Measurements from ENCODE around the gene SPCS2.
"Not testable (repeated sequence)": the region's sequence is repeated elsewhere in the genome, so short reads cannot be mapped to it uniquely, and the experiment has no call there.

Gene SPCS2

GRCh38 chr11:75004215-75004614 lies 55.1 kb downstream of the SPCS2 start:
- H3K27ac ChIP-seq, result no peak overlapping the region
- TF ChIP-seq, protein P1, sequence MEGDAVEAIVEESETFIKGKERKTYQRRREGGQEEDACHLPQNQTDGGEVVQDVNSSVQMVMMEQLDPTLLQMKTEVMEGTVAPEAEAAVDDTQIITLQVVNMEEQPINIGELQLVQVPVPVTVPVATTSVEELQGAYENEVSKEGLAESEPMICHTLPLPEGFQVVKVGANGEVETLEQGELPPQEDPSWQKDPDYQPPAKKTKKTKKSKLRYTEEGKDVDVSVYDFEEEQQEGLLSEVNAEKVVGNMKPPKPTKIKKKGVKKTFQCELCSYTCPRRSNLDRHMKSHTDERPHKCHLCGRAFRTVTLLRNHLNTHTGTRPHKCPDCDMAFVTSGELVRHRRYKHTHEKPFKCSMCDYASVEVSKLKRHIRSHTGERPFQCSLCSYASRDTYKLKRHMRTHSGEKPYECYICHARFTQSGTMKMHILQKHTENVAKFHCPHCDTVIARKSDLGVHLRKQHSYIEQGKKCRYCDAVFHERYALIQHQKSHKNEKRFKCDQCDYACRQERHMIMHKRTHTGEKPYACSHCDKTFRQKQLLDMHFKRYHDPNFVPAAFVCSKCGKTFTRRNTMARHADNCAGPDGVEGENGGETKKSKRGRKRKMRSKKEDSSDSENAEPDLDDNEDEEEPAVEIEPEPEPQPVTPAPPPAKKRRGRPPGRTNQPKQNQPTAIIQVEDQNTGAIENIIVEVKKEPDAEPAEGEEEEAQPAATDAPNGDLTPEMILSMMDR (conservative IDR thresholded peaks at IDR 0.05), result no peak
- TF ChIP-seq ZFX (IDR thresholded peaks at IDR 0.05), result no peak

DNA sequence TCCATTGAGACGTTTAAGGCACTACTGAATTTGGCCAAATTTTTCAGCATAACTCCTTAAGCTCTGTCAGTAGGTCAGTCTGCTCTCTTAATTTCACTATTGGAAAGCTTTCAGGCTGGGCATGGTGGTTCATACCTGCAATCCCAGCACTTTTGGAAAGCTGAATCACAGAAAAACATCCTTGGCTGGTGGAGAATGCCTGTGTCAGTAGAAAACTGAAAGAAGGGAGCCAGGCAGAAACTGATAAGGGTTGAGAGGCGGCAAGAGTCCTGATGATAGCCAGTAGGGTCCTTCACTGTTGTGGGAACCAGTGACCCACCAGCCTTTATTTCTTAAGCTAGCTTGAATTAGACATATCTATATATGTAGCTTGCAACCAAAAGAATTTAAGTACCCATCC lies 62.3 kb downstream of the SPCS2 start:
- H3K27ac ChIP-seq, result no peak overlapping the region
- TF ChIP-seq ZFX (IDR thresholded peaks at IDR 0.05), result no peak
- TF ChIP-seq, protein P1 (conservative IDR thresholded peaks at IDR 0.05), result no peak

GRCh38 chr11:75011872-75012271 lies 62.8 kb downstream of the SPCS2 start:
- H3K27ac ChIP-seq, result no peak overlapping the region
- TF ChIP-seq, protein P1 (conservative IDR thresholded peaks at IDR 0.05), result no peak
- TF ChIP-seq ZFX (IDR thresholded peaks at IDR 0.05), result no peak

- TF ChIP-seq, protein P1 (conservative IDR thresholded peaks at IDR 0.05), result no peak
- TF ChIP-seq ZFX (IDR thresholded peaks at IDR 0.05), result no peak
- no peak overlapping the region for H3K27ac ChIP-seq
Measured at GRCh38 chr11:75013051-75013450, 64.0 kb downstream of the SPCS2 start.

DNA sequence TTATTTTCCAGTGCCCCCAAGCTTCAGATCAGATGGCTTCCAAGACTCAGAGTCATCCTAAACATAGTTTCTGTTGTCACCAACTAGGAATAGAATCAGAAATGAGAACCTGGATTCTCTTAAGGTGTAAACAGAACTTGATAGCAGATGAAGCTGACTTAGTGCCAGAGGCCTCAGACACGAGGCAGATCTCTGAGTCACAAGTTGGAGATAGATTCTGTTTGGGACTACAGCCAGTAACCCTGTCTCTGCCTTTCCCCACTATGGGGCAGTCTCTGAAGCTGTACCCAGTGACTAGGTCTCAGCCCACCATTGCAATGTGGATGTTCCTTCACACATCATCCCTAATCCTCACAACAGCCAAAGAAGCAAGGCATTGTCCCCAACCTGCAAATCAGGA lies 65.1 kb downstream of the SPCS2 start:
- no peak overlapping the region for H3K27ac ChIP-seq
- TF ChIP-seq ZFX (IDR thresholded peaks at IDR 0.05), result no peak
- TF ChIP-seq, protein P1 (conservative IDR thresholded peaks at IDR 0.05), result no peak

GRCh38 chr11:75019200-75019599 lies 70.1 kb downstream of the SPCS2 start:
- not testable (repeated sequence) for H3K27ac ChIP-seq

GRCh38 chr11:75020328-75020727 lies 71.3 kb downstream of the SPCS2 start:
- not testable (repeated sequence) for H3K27ac ChIP-seq

DNA sequence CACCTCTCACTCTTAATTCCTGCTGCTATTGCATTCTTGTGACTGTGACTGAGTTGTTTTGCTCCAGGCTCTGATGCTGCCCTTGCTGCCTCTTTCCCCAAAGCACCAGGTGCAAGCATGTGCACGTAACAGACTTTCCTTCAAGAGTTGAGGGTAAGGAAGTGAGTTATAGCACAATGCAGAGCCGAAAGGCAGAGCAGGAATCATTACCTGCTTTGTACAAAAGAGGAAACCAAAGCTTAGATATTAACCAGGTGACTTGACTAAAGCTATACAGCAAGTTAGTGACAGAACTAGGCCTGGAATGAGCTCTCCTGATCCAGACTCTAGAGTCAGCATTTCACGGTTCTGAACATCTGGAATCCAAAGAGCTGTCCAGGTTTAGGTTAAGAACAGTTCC lies 73.2 kb downstream of the SPCS2 start:
- TF ChIP-seq, protein P1 (conservative IDR thresholded peaks at IDR 0.05), result no peak
- TF ChIP-seq ZFX (IDR thresholded peaks at IDR 0.05), result no peak
- no peak overlapping the region for H3K27ac ChIP-seq
